Fibroblast of lung (primary cell): ENCODE results near the gene ZNF831. TPM values are rescaled to one million over a fixed set of nuclear protein-coding genes. Genes with fewer than 3 reads are reported as not detected.

Source experiments
- DNase-seq, 2 donors: peaks; one replicate each; pipeline versions ENCODE4 v3.0.0 to v3.0.0-alpha.2; 2010; ENCODE audit warnings: low read depth in 2 of 2
- H2AFZ ChIP-seq: 2 replicates; pipeline ENCODE4 v1.5.1; 2012; ENCODE audit warnings: low read length, control low read depth, inconsistent platforms
- H3K27ac ChIP-seq: 2 replicates; pipeline ENCODE4 v1.5.1; 2011; ENCODE audit warnings: low read length, control low read depth; ENCODE audit not compliant: insufficient read depth
- H3K27me3 ChIP-seq: 2 replicates; pipeline ENCODE4 v1.5.1; 2011; ENCODE audit warnings: mild to moderate bottlenecking, low read length; ENCODE audit not compliant: control insufficient read depth, insufficient read depth
- H3K36me3 ChIP-seq: 2 replicates; pipeline ENCODE4 v1.5.1; 2011; ENCODE audit warnings: low read length; ENCODE audit not compliant: control insufficient read depth, insufficient read depth
- H3K4me1 ChIP-seq: 2 replicates; pipeline ENCODE4 v1.5.1; 2011; ENCODE audit warnings: low read length; ENCODE audit not compliant: control insufficient read depth, insufficient read depth; ENCODE audit errors: extremely low read depth
- H3K4me2 ChIP-seq: 2 replicates; pipeline ENCODE4 v1.5.1; 2011; ENCODE audit warnings: low read length, control low read depth; ENCODE audit not compliant: insufficient read depth; ENCODE audit errors: extremely low read depth
- H3K4me3 ChIP-seq, 4 experiments: fragments of 200-600 bp in 1 of 4; sonication (generic) in 1 of 4; replicated peaks in 1 of 4; 2 replicates each; pipeline ENCODE4 v1.5.1; 2011 to 2016; ENCODE audit warnings: low read length in 4 of 4, low read depth in 3 of 4, mild to moderate bottlenecking in 3 of 4, control low read depth in 2 of 4, inconsistent platforms in 1 of 4, mixed read lengths in 1 of 4; ENCODE audit not compliant: insufficient read depth in 1 of 4; ENCODE audit errors: control extremely low read depth in 1 of 4
- H3K79me2 ChIP-seq: 2 replicates; pipeline ENCODE4 v1.5.1; 2012; ENCODE audit warnings: mild to moderate bottlenecking, low read length, inconsistent platforms; ENCODE audit not compliant: control insufficient read depth, insufficient read depth
- H3K9ac ChIP-seq: 2 replicates; pipeline ENCODE4 v1.5.1; 2011; ENCODE audit warnings: mild to moderate bottlenecking, low read length, control low read depth; ENCODE audit not compliant: insufficient read depth
- H3K9me3 ChIP-seq: 2 replicates; pipeline ENCODE4 v1.5.1; 2012; ENCODE audit warnings: low read depth, low read length; ENCODE audit not compliant: control insufficient read depth, insufficient read depth
- H4K20me1 ChIP-seq: 2 replicates; pipeline ENCODE4 v1.5.1; 2011; ENCODE audit warnings: low read length; ENCODE audit not compliant: control insufficient read depth, insufficient read depth; ENCODE audit errors: extremely low read depth
- EZH2 ChIP-seq: IDR thresholded peaks from 2 replicates; pipeline ENCODE4 v1.5.1; 2012; ENCODE audit warnings: low read length, control low read depth, mild to moderate bottlenecking; ENCODE audit errors: missing control alignments
- polyA plus RNA-seq, 2 donors: library from polyadenylated mRNA; depleted of rRNA in 1 of 2; stranded (reverse) in 1 of 2; unstranded in 1 of 2; fragments of >200 nt; gene quantifications; 2 replicates each; pipeline ENCODE4 v1.2.1, GENCODE V29; 2011 to 2012; ENCODE audit warnings: missing spikeins in 1 of 2
- total RNA-seq: library from RNA; depleted of rRNA; stranded (reverse); fragments of >200 nt; gene quantifications from 2 replicates; pipeline ENCODE4 v1.2.1, GENCODE V29; 2014
- TF ChIP-seq, protein P1 (sequence below), 2 donors: IDR thresholded peaks in 1 of 2; conservative IDR thresholded peaks in 1 of 2; 1 replicate in 1 of 2; 2 replicates in 1 of 2; pipeline ENCODE4 v1.5.1; 2011 to 2012; ENCODE audit warnings: low read length in 2 of 2, control low read depth in 1 of 2, inconsistent platforms in 1 of 2, low read depth in 1 of 2, mild to moderate bottlenecking in 1 of 2

ZNF831 gene
- total and polyA plus RNA-seq, 2 donors (not counting 1 experiment from before 2014, with no cell fraction given), result not detected

DNA sequence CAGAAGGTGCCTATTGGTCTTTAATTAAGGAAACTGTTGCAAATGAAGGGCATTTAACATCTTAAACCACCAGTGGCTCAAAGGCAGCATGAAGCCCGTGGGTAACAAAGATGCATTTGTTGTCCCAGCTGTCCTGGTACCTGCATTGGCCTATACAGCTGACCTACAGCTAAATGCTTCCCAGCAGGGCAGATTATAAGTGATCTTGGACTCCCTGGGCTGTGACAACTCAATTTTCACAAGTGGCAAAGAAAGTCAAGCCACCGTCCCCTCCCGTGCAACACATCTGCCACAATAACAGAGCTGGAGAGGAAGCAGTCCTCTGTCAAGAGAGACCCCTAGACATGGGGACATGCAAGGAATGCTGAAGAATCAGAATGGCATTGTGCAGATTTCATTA lies 105.2 kb downstream of the ZNF831 start:
- Histone ChIP-seq H3K79me2 (no peaks in the 10 kb centered on the region), H3K27ac (no peak overlapping the region), H3K4me3 (no peak overlapping the region), H3K4me1 (no peaks in the 10 kb centered on the region), H3K36me3 (no peaks in the 10 kb centered on the region), H4K20me1 (no peaks in the 10 kb centered on the region), H3K9me3 (no peaks in the 10 kb centered on the region), H3K4me2 (no peak overlapping the region), H2AFZ (no peak overlapping the region), H3K9ac (no peak overlapping the region), H3K27me3 (no peaks in the 10 kb centered on the region)
- TF ChIP-seq, protein P1, sequence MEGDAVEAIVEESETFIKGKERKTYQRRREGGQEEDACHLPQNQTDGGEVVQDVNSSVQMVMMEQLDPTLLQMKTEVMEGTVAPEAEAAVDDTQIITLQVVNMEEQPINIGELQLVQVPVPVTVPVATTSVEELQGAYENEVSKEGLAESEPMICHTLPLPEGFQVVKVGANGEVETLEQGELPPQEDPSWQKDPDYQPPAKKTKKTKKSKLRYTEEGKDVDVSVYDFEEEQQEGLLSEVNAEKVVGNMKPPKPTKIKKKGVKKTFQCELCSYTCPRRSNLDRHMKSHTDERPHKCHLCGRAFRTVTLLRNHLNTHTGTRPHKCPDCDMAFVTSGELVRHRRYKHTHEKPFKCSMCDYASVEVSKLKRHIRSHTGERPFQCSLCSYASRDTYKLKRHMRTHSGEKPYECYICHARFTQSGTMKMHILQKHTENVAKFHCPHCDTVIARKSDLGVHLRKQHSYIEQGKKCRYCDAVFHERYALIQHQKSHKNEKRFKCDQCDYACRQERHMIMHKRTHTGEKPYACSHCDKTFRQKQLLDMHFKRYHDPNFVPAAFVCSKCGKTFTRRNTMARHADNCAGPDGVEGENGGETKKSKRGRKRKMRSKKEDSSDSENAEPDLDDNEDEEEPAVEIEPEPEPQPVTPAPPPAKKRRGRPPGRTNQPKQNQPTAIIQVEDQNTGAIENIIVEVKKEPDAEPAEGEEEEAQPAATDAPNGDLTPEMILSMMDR (conservative IDR thresholded peaks at IDR 0.05 in 1 of 2, IDR thresholded peaks at IDR 0.05 in 1 of 2; ENCODE audit: low read depth in 1 of 2, low read length in 2 of 2), result no peak
- no peak for DNase-seq

DNA sequence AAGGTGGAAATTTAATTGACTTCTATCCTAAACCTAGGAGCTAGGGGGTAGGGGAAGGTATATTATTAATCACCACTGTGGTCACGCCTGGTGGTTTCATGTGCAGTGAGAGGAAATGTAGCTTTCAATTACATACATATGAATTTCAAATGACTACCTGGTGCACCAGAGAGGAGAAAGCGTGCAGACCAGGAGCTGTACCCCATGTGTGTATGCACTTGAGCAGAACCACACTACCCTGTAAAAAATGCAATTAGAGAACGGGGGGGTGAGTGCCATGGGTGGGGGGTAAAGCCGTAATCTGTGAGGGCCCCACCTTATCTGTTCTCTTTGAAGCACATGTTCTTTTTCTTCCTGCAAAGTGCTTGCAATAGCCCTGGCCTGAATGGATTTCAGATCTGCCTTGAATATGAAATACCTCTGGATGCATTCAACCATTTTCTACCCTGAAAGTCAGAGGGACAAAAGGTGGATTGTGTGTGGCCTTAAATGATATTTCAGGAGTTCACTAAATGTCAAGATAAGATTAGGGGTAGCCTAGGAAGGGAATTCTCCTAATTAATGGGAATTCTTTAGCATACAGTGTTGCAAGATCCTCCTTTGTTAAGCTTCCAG lies 105.9 kb downstream of the ZNF831 start:
- H3K4me3 ChIP-seq, result no peak overlapping the region
- DNase-seq, result no peak
- no peaks in the 10 kb centered on the region for H3K9me3 ChIP-seq
- no peaks in the 10 kb centered on the region for H3K4me1 ChIP-seq
- no peaks in the 10 kb centered on the region for H3K79me2 ChIP-seq
- no peaks in the 10 kb centered on the region for H4K20me1 ChIP-seq
- H2AFZ ChIP-seq, result no peak overlapping the region
- no peak overlapping the region for H3K9ac ChIP-seq
- H3K4me2 ChIP-seq, result no peak overlapping the region
- H3K27ac ChIP-seq, result no peak overlapping the region
- no peaks in the 10 kb centered on the region for H3K27me3 ChIP-seq
- TF ChIP-seq, protein P1 (conservative IDR thresholded peaks at IDR 0.05 in 1 of 2, IDR thresholded peaks at IDR 0.05 in 1 of 2; ENCODE audit: low read depth in 1 of 2, low read length in 2 of 2), result no peak
- no peak for TF ChIP-seq EZH2
- H3K36me3 ChIP-seq, result no peaks in the 10 kb centered on the region

DNA sequence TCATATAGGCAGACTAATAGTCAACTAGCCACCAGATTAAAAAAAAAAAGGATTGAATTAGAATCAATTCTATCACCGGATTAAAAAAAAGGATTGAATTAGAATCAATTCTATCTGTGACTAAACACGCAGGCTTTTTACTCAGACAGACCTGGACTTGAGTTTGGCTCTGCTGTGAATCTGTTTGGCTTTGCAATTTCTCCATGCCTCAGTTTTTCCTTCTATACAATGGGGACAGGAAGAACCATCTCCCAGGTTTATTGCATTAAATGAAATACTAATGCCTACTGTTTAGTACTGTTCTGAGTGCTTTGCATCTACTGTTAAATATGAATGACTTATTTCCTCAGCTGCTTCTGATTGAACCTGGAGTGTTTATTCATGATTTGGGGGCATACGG lies 106.8 kb downstream of the ZNF831 start:
- Histone ChIP-seq H3K9ac (no peak overlapping the region), H3K4me3 (no peak overlapping the region), H3K4me2 (no peak overlapping the region), H3K36me3 (no peaks in the 10 kb centered on the region), H3K4me1 (no peaks in the 10 kb centered on the region), H3K79me2 (no peaks in the 10 kb centered on the region), H4K20me1 (no peaks in the 10 kb centered on the region), H2AFZ (no peak overlapping the region), H3K9me3 (no peaks in the 10 kb centered on the region), H3K27ac (no peak overlapping the region), H3K27me3 (no peaks in the 10 kb centered on the region)
- TF ChIP-seq EZH2, result no peak
- TF ChIP-seq, protein P1 (conservative IDR thresholded peaks at IDR 0.05 in 1 of 2, IDR thresholded peaks at IDR 0.05 in 1 of 2; ENCODE audit: low read depth in 1 of 2, low read length in 2 of 2), result no peak
- DNase-seq, result no peak
